Ishikawa (cell line): Measurements from ENCODE around the gene SLC29A1.

ENCODE experiments used
- CEBPB ChIP-seq: IDR thresholded peaks from 2 replicates; pipeline ENCODE4 v1.6.1; 2012
- CREB1 ChIP-seq: IDR thresholded peaks from 2 replicates; pipeline ENCODE4 v1.6.1; 2012; ENCODE audit warnings: low read depth
- EGR1 ChIP-seq: IDR thresholded peaks from 2 replicates; pipeline ENCODE4 v1.6.1; 2012
- EP300 ChIP-seq: IDR thresholded peaks from 2 replicates; pipeline ENCODE4 v1.6.1; 2012; ENCODE audit warnings: borderline replicate concordance
- FOXM1 ChIP-seq: IDR thresholded peaks from 2 replicates; pipeline ENCODE4 v1.6.1; 2012; ENCODE audit warnings: low read depth, borderline replicate concordance
- MAX ChIP-seq: IDR thresholded peaks from 2 replicates; pipeline ENCODE4 v1.6.1; 2012
- NFIC ChIP-seq: IDR thresholded peaks from 2 replicates; pipeline ENCODE4 v1.6.1; 2012
- RAD21 ChIP-seq: IDR thresholded peaks from 2 replicates; pipeline ENCODE4 v1.6.1; 2012; ENCODE audit warnings: low read depth
- REST ChIP-seq: IDR thresholded peaks from 2 replicates; pipeline ENCODE4 v1.6.1; 2012; ENCODE audit warnings: low read depth, mild to moderate bottlenecking
- TAF1 ChIP-seq: IDR thresholded peaks from 2 replicates; pipeline ENCODE4 v1.6.1; 2012; ENCODE audit warnings: low read depth, mild to moderate bottlenecking
- TCF12 ChIP-seq: IDR thresholded peaks from 2 replicates; pipeline ENCODE4 v1.6.1; 2012; ENCODE audit warnings: low read depth
- TEAD4 ChIP-seq: IDR thresholded peaks from 2 replicates; pipeline ENCODE4 v1.6.1; 2012
- USF1 ChIP-seq: IDR thresholded peaks from 2 replicates; pipeline ENCODE4 v1.6.1; 2012
- YY1 ChIP-seq: IDR thresholded peaks from 2 replicates; pipeline ENCODE4 v1.6.1; 2012; ENCODE audit warnings: low read depth
- ZBTB7A ChIP-seq: IDR thresholded peaks from 2 replicates; pipeline ENCODE4 v1.6.1; 2012; ENCODE audit warnings: low read depth

SLC29A1 gene

GRCh38 chr6:44273617-44274016 lies 50.2 kb downstream of the SLC29A1 start:
- TF ChIP-seq EGR1 (no peak), USF1 (no peak), EP300 (no peak), NFIC (no peak), YY1 (no peak), ZBTB7A (no peak), TEAD4 (no peak), MAX (no peak), TCF12 (no peak), CREB1 (no peak), TAF1 (no peak), FOXM1 (no peak), RAD21 (no peak), REST (no peak), CEBPB (no peak)

- TF ChIP-seq NFIC (no peak), USF1 (no peak), TCF12 (no peak), RAD21 (no peak), CREB1 (no peak), MAX (no peak), REST (no peak), TAF1 (no peak), EGR1 (no peak), CEBPB (no peak), FOXM1 (no peak), TEAD4 (no peak), EP300 (no peak), YY1 (no peak), ZBTB7A (no peak)
Observed at GRCh38 chr6:44275271-44275748, 51.9 kb downstream of the SLC29A1 start.

- TF ChIP-seq EP300 (no peak), REST (no peak), USF1 (no peak)
Observed at GRCh38 chr6:44275749-44276648, 52.6 kb downstream of the SLC29A1 start.
